Measurements from ENCODE around the gene RP9.

- TF ChIP-seq CTCF (IDR thresholded peaks at IDR 0.05) = no peak
- no peak for TF ChIP-seq MAZ (IDR thresholded peaks at IDR 0.05; ENCODE audit: borderline replicate concordance, low read depth, low read length)
These were observed 21.8 kb downstream of the RP9 start for GRCh38 chr7:33087356-33087755.

Data from A549 (cell line).